ENCODE results near the gene FSTL4. TPM values are rescaled to one million over a fixed set of nuclear protein-coding genes. Genes with fewer than 3 reads are reported as not detected.

FSTL4 gene
- total RNA-seq, 3 donors from 2014 or later, result 0.42 to 1.7 (median 0.46) TPM

GRCh38 chr5:133427121-133427777 is 185.1 kb downstream of the FSTL4 start:
- H3K27me3 Mint-ChIP-seq (ENCODE audit: low read depth), result peaks cover 10% of the 10 kb centered on the region

GRCh38 chr5:133426264-133426663 is 186.1 kb downstream of the FSTL4 start:
- Mint-ChIP-seq H3K9me3 (no peaks in the 10 kb centered on the region), H3K4me3 (no peak overlapping the region), H3K36me3 (ENCODE audit: insufficient read depth) (no peaks in the 10 kb centered on the region), H3K4me1 (ENCODE audit: low read depth) (peaks cover 8% of the 10 kb centered on the region), H3K27me3 (ENCODE audit: low read depth) (peaks cover 11% of the 10 kb centered on the region)
- ATAC-seq (no peak), DNase-seq (no peak)

More at GRCh38 chr5:133427121-133427777, 185.1 kb downstream of the FSTL4 start:
- Mint-ChIP-seq H3K36me3 (ENCODE audit: insufficient read depth) (no peaks in the 10 kb centered on the region), H3K9me3 (no peaks in the 10 kb centered on the region), H3K4me3 (no peak overlapping the region), H3K4me1 (ENCODE audit: low read depth) (peaks cover 8% of the 10 kb centered on the region)
- DNase-seq, result no peak
- no peak for ATAC-seq

- H3K4me1 Mint-ChIP-seq (ENCODE audit: low read depth), result peaks cover 8% of the 10 kb centered on the region
- DNase-seq (no peak), ATAC-seq (no peak)
- no peaks in the 10 kb centered on the region for H3K9me3 Mint-ChIP-seq
- peaks cover 11% of the 10 kb centered on the region for H3K27me3 Mint-ChIP-seq (ENCODE audit: low read depth)
- no peaks in the 10 kb centered on the region for H3K36me3 Mint-ChIP-seq (ENCODE audit: insufficient read depth)
- no peak overlapping the region for H3K4me3 Mint-ChIP-seq
Measured at GRCh38 chr5:133425764-133426163, 186.6 kb downstream of the FSTL4 start.

- Mint-ChIP-seq H3K4me3 (no peak overlapping the region), H3K4me1 (ENCODE audit: low read depth) (peaks cover 8% of the 10 kb centered on the region), H3K9me3 (no peaks in the 10 kb centered on the region)
Measured at GRCh38 chr5:133425222-133425621, 187.1 kb downstream of the FSTL4 start.

GRCh38 chr5:133423618-133424282 is 188.6 kb downstream of the FSTL4 start:
- ATAC-seq, result peak; percentile 89 to 92
- peak; percentile 62 for DNase-seq
- Mint-ChIP-seq H3K4me3 (no peak overlapping the region), H3K36me3 (ENCODE audit: insufficient read depth) (no peaks in the 10 kb centered on the region), H3K4me1 (ENCODE audit: low read depth) (peaks cover 8% of the 10 kb centered on the region), H3K27me3 (ENCODE audit: low read depth) (peaks cover 9% of the 10 kb centered on the region), H3K9me3 (no peaks in the 10 kb centered on the region)

More at GRCh38 chr5:133425222-133425621, 187.1 kb downstream of the FSTL4 start:
- DNase-seq (no peak), ATAC-seq (no peak)
- H3K27me3 Mint-ChIP-seq (ENCODE audit: low read depth), result peaks cover 9% of the 10 kb centered on the region
- H3K36me3 Mint-ChIP-seq (ENCODE audit: insufficient read depth), result no peaks in the 10 kb centered on the region

GRCh38 chr5:133423011-133423617 is 189.2 kb downstream of the FSTL4 start:
- H3K4me1 Mint-ChIP-seq (ENCODE audit: low read depth), result peaks cover 8% of the 10 kb centered on the region
- ATAC-seq (no peak), DNase-seq (no peak)
- H3K9me3 Mint-ChIP-seq, result no peaks in the 10 kb centered on the region
- no peaks in the 10 kb centered on the region for H3K36me3 Mint-ChIP-seq (ENCODE audit: insufficient read depth)
- no peak overlapping the region for H3K4me3 Mint-ChIP-seq
- H3K27me3 Mint-ChIP-seq (ENCODE audit: low read depth), result peaks cover 9% of the 10 kb centered on the region

- Mint-ChIP-seq H3K9me3 (no peaks in the 10 kb centered on the region), H3K4me1 (ENCODE audit: low read depth) (peaks cover 8% of the 10 kb centered on the region), H3K27me3 (ENCODE audit: low read depth) (peaks cover 9% of the 10 kb centered on the region), H3K4me3 (no peak overlapping the region), H3K36me3 (ENCODE audit: insufficient read depth) (no peaks in the 10 kb centered on the region)
- DNase-seq (no peak), ATAC-seq (no peak)
Measured at GRCh38 chr5:133421806-133422205, 190.5 kb downstream of the FSTL4 start.

GRCh38 chr5:133421394-133421793 is 190.9 kb downstream of the FSTL4 start:
- Mint-ChIP-seq H3K9me3 (no peaks in the 10 kb centered on the region), H3K36me3 (ENCODE audit: insufficient read depth) (no peaks in the 10 kb centered on the region), H3K4me3 (no peak overlapping the region), H3K27me3 (ENCODE audit: low read depth) (peaks cover 8% of the 10 kb centered on the region), H3K4me1 (ENCODE audit: low read depth) (peaks cover 8% of the 10 kb centered on the region)
- DNase-seq (no peak), ATAC-seq (no peak)

GRCh38 chr5:133420440-133421301 is 191.7 kb downstream of the FSTL4 start:
- H3K4me1 Mint-ChIP-seq (ENCODE audit: low read depth), result peaks cover 8% of the 10 kb centered on the region
- H3K9me3 Mint-ChIP-seq, result no peaks in the 10 kb centered on the region
- ATAC-seq (no peak), DNase-seq (no peak)
- peaks cover 6% of the 10 kb centered on the region for H3K27me3 Mint-ChIP-seq (ENCODE audit: low read depth)
- H3K4me3 Mint-ChIP-seq, result no peak overlapping the region
- H3K36me3 Mint-ChIP-seq (ENCODE audit: insufficient read depth), result no peaks in the 10 kb centered on the region

GRCh38 chr5:133415906-133416305 is 196.4 kb downstream of the FSTL4 start:
- Mint-ChIP-seq H3K4me1 (ENCODE audit: low read depth) (no peaks in the 10 kb centered on the region), H3K36me3 (ENCODE audit: insufficient read depth) (no peaks in the 10 kb centered on the region), H3K9me3 (no peaks in the 10 kb centered on the region), H3K27me3 (ENCODE audit: low read depth) (peaks cover 3% of the 10 kb centered on the region), H3K4me3 (no peak overlapping the region)
- ATAC-seq (no peak), DNase-seq (no peak)

GRCh38 chr5:133415506-133415905 is 196.8 kb downstream of the FSTL4 start:
- Mint-ChIP-seq H3K4me3 (no peak overlapping the region), H3K36me3 (ENCODE audit: insufficient read depth) (no peaks in the 10 kb centered on the region)
- ATAC-seq, result no peak

GRCh38 chr5:133412661-133413060 is 199.7 kb downstream of the FSTL4 start:
- ATAC-seq, result no peak
- Mint-ChIP-seq H3K9me3 (no peaks in the 10 kb centered on the region), H3K36me3 (ENCODE audit: insufficient read depth) (no peaks in the 10 kb centered on the region), H3K4me3 (no peak overlapping the region), H3K27me3 (ENCODE audit: low read depth) (peaks cover 11% of the 10 kb centered on the region), H3K4me1 (ENCODE audit: low read depth) (no peaks in the 10 kb centered on the region)
- DNase-seq, result no peak

More at GRCh38 chr5:133415506-133415905, 196.8 kb downstream of the FSTL4 start:
- no peaks in the 10 kb centered on the region for H3K9me3 Mint-ChIP-seq
- H3K27me3 Mint-ChIP-seq (ENCODE audit: low read depth), result peaks cover 4% of the 10 kb centered on the region
- no peak for DNase-seq
- no peaks in the 10 kb centered on the region for H3K4me1 Mint-ChIP-seq (ENCODE audit: low read depth)

- no peaks in the 10 kb centered on the region for H3K9me3 Mint-ChIP-seq
- H3K4me3 Mint-ChIP-seq, result no peak overlapping the region
- peaks cover 11% of the 10 kb centered on the region for H3K27me3 Mint-ChIP-seq (ENCODE audit: low read depth)
- no peak for DNase-seq
- no peak for ATAC-seq
- no peaks in the 10 kb centered on the region for H3K4me1 Mint-ChIP-seq (ENCODE audit: low read depth)
- H3K36me3 Mint-ChIP-seq (ENCODE audit: insufficient read depth), result no peaks in the 10 kb centered on the region
Measured at GRCh38 chr5:133410335-133410828, 202.0 kb downstream of the FSTL4 start.

GRCh38 chr5:133409210-133409674 is 203.1 kb downstream of the FSTL4 start:
- Mint-ChIP-seq H3K4me3 (no peak overlapping the region), H3K4me1 (ENCODE audit: low read depth) (no peaks in the 10 kb centered on the region), H3K9me3 (no peaks in the 10 kb centered on the region), H3K36me3 (ENCODE audit: insufficient read depth) (no peaks in the 10 kb centered on the region), H3K27me3 (ENCODE audit: low read depth) (peaks cover 11% of the 10 kb centered on the region)
- ATAC-seq (peak in 1 of 2 donors; percentile 14), DNase-seq (no peak)

Measured in activated T-cell treated with anti-CD3 and anti-CD28 coated beads, Interleukin-2, amount 50 U/mL, for 4 hours (primary cell).